ENCODE results near the gene EPHA8.

Gene EPHA8

DNA sequence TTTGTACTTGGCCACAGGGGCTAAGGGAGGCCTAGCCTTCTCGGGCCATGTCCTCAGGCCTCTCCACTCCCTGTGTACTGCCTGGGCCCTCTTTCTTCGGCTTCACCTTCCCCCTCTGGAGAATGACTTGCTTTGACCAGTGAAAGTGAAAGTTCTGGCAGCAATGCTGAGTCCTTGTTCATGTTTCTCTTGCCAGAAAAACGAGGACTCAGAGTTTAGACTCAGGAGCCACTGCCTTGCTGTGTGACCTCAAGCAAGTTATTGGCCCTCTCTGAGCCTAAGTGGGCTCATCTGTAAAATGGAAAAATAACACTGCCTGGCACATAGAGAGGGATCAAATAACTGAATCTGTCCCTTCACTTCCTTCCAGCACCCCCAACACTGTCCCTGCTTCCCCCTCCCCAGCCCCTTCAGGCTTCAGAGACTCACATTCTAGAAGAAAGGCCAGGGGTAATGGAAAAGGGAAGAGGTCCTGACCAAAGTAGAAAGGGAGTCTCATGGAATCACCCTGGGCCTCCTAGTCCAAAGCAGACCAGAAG is 74.7 kb downstream of the EPHA8 start:
- TF ChIP-seq ZFX (IDR thresholded peaks at IDR 0.05): no peak
- TF ChIP-seq, protein P1, sequence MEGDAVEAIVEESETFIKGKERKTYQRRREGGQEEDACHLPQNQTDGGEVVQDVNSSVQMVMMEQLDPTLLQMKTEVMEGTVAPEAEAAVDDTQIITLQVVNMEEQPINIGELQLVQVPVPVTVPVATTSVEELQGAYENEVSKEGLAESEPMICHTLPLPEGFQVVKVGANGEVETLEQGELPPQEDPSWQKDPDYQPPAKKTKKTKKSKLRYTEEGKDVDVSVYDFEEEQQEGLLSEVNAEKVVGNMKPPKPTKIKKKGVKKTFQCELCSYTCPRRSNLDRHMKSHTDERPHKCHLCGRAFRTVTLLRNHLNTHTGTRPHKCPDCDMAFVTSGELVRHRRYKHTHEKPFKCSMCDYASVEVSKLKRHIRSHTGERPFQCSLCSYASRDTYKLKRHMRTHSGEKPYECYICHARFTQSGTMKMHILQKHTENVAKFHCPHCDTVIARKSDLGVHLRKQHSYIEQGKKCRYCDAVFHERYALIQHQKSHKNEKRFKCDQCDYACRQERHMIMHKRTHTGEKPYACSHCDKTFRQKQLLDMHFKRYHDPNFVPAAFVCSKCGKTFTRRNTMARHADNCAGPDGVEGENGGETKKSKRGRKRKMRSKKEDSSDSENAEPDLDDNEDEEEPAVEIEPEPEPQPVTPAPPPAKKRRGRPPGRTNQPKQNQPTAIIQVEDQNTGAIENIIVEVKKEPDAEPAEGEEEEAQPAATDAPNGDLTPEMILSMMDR (conservative IDR thresholded peaks at IDR 0.05): no peak
- no peak overlapping the region for H3K27ac ChIP-seq

DNA sequence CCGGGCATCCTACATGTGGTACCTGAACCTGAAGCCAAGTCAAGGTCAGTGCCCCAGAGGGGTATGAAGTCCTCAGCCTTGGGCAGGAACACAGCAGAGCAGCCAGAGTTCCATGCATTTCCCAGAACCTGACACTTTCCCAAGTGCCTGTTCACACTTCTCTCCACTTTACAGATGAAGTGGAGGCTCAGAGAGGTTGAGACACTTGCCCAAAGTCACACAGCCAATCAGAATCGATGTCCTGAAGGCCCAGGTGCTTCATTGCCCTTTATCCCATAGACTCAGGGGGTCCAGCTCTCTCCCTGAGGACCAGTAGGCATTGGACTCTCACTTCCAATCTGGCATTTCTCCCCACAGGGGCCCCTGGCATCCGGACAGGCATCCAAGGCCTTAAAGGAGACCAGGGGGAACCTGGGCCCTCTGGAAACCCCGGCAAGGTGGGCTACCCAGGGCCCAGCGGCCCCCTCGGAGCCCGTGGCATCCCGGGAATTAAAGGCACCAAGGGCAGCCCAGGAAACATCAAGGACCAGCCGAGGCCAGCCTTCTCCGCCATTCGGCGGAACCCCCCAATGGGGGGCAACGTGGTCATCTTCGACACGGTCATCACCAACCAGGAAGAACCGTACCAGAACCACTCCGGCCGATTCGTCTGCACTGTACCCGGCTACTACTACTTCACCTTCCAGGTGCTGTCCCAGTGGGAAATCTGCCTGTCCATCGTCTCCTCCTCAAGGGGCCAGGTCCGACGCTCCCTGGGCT is 75.4 kb downstream of the EPHA8 start:
- no peak for TF ChIP-seq ZFX (IDR thresholded peaks at IDR 0.05)
- TF ChIP-seq, protein P1 (conservative IDR thresholded peaks at IDR 0.05): no peak

DNA sequence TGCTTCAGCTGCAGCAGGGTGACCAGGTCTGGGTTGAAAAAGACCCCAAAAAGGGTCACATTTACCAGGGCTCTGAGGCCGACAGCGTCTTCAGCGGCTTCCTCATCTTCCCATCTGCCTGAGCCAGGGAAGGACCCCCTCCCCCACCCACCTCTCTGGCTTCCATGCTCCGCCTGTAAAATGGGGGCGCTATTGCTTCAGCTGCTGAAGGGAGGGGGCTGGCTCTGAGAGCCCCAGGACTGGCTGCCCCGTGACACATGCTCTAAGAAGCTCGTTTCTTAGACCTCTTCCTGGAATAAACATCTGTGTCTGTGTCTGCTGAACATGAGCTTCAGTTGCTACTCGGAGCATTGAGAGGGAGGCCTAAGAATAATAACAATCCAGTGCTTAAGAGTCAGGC is 76.0 kb downstream of the EPHA8 start:
- no peak overlapping the region for H3K27ac ChIP-seq
- TF ChIP-seq, protein P1 (conservative IDR thresholded peaks at IDR 0.05): no peak
- TF ChIP-seq ZFX (IDR thresholded peaks at IDR 0.05): no peak

More for the DNA sequence above, 75.4 kb downstream of the EPHA8 start:
- H3K27ac ChIP-seq: no peak overlapping the region

DNA sequence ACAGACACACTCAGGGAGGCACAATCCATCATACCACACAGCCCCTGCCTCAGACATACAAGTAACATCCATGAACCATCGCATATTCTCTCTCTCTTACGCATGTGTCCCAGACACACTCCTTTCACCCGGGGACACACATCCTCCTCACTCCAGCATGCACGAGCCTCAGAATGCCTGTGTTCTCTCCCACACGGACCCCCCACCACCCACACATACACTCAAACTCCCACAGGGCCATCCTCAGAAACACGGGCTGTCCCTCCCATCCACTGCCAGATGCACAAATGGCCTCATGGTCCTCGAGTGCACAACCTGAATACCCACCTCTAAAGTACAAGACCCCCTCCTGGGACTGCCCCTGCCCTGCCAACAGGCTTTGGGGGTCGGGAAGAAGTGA is 78.0 kb downstream of the EPHA8 start:
- TF ChIP-seq ZFX (IDR thresholded peaks at IDR 0.05): no peak
- TF ChIP-seq, protein P1 (conservative IDR thresholded peaks at IDR 0.05): no peak
- no peak overlapping the region for H3K27ac ChIP-seq

DNA sequence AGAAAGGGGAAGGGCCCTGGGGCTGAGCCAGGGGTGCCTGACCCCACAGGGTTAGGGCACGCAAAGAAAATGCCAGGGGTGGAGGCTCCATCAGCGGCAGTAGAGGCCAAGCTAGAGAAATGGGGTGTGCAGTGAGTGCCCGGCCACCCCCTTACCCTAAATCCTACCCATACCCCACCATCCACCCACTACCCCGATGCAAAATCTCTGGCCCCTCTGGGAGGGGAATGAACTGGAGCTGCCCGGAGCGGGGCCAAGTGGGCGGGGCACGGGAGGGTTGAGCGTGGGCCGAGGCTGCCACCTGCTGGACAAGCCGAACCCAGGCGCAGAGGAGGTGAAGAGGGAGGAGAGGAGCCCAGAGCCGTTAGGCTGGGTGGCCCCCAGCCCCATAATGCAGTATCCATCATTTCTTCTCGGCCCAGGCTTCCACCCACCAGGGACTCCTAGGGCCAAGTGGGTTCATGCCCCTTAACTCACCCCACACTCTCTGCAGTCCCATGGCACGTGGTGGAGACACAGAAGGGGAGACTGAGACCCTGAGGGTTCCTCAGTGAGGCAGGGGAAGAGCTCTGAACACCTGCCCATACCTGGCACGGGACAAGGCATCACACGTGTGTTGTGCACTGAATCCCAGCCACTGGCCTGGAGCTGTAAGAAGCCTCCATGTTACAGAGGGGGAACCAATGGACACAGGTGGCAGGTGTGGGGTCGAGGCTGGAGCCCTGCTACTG is 78.8 kb downstream of the EPHA8 start:
- TF ChIP-seq ZFX (IDR thresholded peaks at IDR 0.05): no peak
- TF ChIP-seq, protein P1 (conservative IDR thresholded peaks at IDR 0.05): peak; percentile 83

DNA sequence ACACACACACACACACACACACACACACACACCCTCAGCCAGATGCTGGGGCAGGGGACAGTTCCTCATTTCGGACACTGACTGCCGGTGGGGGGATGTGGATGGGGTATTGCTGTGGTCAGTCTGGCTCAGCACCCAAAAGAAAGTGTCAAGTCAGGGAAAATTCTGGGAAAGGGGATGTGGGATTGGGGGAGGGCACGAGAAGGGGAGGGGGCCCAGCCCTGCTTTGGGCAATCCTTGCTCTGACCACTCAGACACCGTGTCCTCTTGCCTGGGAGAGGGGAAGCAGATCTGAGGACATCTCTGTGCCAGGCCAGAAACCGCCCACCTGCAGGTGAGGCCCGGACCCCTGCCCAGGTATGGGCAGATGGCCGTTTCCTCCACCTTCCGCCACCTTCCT is 80.1 kb downstream of the EPHA8 start, which contains the start of gene C1QC:
TSS of gene C1QC (plus strand) at position 253 of the 400 bp plus-strand sequence. CDS start 391 bp downstream, outside the sequence.
- TF ChIP-seq, protein P1 (conservative IDR thresholded peaks at IDR 0.05): no peak
- no peak for TF ChIP-seq ZFX (IDR thresholded peaks at IDR 0.05)
- H3K27ac ChIP-seq: no peak within 1 kb of the TSS

More for the DNA sequence above, 78.8 kb downstream of the EPHA8 start:
- H3K27ac ChIP-seq: no peak overlapping the region

DNA sequence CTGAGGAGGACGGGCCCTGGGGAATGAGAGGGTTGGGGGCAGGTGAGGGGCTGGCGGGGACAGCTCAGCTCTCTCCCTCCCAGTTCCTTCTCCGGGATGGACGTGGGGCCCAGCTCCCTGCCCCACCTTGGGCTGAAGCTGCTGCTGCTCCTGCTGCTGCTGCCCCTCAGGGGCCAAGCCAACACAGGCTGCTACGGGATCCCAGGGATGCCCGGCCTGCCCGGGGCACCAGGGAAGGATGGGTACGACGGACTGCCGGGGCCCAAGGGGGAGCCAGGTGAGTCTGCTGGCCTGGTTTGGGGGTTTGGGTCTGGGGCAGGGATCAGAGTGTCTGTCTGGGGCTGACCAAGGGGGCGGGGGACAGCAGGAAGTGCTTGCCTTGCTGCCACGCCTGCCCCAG is 80.6 kb downstream of the EPHA8 start:
- no peak overlapping the region for H3K27ac ChIP-seq
- TF ChIP-seq, protein P1 (conservative IDR thresholded peaks at IDR 0.05): no peak
- TF ChIP-seq ZFX (IDR thresholded peaks at IDR 0.05): no peak

Data from C4-2B (cell line).